Neural cell (in vitro differentiated cells): ENCODE data around the gene INSRR.

ENCODE experiments used
- EP300 ChIP-seq: fragments of 450-650 bp; conservative IDR thresholded peaks from 2 replicates; pipeline ENCODE4 v1.6.1; 2014; ENCODE audit warnings: antibody characterized with exemption, mild to moderate bottlenecking, moderate library complexity; ENCODE audit not compliant: poor library complexity, severe bottlenecking
- EZH2 ChIP-seq: fragments of 200-600, 300-800 bp; shearing (Covaris generic), sonication (generic); IDR thresholded peaks from 2 replicates; pipeline ENCODE4 v1.6.1; 2014; ENCODE audit warnings: antibody characterized with exemption, low read length, borderline replicate concordance, mild to moderate bottlenecking; ENCODE audit not compliant: insufficient read depth, poor library complexity, severe bottlenecking
- RAD21 ChIP-seq: fragments of 450-650 bp; conservative IDR thresholded peaks from 2 replicates; pipeline ENCODE4 v1.6.1; 2014; ENCODE audit warnings: antibody characterized with exemption, mild to moderate bottlenecking, moderate library complexity
- SMC3 ChIP-seq: fragments of 450-650 bp; conservative IDR thresholded peaks from 2 replicates; pipeline ENCODE4 v1.6.1; 2014; ENCODE audit warnings: antibody characterized with exemption, mild to moderate bottlenecking, moderate library complexity; ENCODE audit not compliant: poor library complexity
- TF ChIP-seq, protein P1 (sequence below): IDR thresholded peaks from 2 replicates; pipeline ENCODE4 v1.6.1; 2012; ENCODE audit warnings: borderline replicate concordance

DNA sequence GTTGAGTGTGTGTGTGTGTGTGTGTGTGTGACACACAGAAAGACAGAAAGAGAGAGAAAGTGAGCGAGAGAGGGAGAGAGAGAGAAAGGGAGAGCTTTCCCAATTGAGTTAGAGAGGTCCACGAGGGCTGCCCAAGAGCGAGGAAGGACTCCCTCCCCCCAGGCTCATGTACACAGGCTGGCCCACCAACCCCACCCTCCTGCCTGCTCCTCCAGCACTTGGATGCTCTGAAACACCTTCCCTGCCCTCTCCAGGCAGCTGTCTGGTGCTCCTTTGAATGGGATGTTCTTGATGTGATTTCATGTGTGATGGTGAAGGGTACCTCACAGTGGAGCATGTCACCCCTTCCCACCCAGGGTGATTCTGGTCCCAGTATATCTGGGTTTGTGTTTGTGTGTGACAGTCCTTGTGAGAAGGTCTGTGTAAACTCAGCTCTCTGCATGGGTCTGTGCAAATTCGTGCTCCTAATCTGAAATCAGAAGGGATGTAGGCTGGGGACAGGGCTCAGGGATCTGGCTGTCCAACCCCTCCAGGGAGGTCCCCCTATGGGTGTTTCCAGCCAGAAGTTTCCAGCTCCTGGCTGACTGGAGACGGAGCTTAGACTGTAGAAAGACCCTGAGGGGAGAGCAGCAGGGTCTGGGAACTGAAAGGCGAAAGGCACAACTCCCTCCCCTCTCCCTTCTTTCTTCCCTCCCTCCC is 27.8 kb upstream of the INSRR start:
- TF ChIP-seq SMC3 (no peak), EZH2 (no peak), EP300 (no peak), RAD21 (no peak)
- TF ChIP-seq, protein P1, sequence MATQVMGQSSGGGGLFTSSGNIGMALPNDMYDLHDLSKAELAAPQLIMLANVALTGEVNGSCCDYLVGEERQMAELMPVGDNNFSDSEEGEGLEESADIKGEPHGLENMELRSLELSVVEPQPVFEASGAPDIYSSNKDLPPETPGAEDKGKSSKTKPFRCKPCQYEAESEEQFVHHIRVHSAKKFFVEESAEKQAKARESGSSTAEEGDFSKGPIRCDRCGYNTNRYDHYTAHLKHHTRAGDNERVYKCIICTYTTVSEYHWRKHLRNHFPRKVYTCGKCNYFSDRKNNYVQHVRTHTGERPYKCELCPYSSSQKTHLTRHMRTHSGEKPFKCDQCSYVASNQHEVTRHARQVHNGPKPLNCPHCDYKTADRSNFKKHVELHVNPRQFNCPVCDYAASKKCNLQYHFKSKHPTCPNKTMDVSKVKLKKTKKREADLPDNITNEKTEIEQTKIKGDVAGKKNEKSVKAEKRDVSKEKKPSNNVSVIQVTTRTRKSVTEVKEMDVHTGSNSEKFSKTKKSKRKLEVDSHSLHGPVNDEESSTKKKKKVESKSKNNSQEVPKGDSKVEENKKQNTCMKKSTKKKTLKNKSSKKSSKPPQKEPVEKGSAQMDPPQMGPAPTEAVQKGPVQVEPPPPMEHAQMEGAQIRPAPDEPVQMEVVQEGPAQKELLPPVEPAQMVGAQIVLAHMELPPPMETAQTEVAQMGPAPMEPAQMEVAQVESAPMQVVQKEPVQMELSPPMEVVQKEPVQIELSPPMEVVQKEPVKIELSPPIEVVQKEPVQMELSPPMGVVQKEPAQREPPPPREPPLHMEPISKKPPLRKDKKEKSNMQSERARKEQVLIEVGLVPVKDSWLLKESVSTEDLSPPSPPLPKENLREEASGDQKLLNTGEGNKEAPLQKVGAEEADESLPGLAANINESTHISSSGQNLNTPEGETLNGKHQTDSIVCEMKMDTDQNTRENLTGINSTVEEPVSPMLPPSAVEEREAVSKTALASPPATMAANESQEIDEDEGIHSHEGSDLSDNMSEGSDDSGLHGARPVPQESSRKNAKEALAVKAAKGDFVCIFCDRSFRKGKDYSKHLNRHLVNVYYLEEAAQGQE: no peak
